ENCODE measurements around the gene IFNAR1.

- no peak for TF ChIP-seq CTCF (conservative IDR thresholded peaks at IDR 0.05)
- no peak for TF ChIP-seq ZFX (IDR thresholded peaks at IDR 0.05)
Measured at GRCh38 chr21:33296156-33296555, 28.6 kb upstream of the IFNAR1 start.

Measured in C4-2B (cell line).